H1 (cell line): ENCODE results near the gene LNX2. TPM values are rescaled to one million over a fixed set of nuclear protein-coding genes. Genes with fewer than 3 reads are reported as not detected.

Experiments
- CTCF ChIA-PET: fragments of 300-600 bp; sonication (Branson Sonifier 250); formaldehyde crosslinking; loops from one replicate; lab custom pipeline; 2021; ENCODE audit not compliant: partially characterized antibody; lab: Charles Lee
- POLR2A ChIA-PET: fragments of 300-600 bp; sonication (Branson Sonifier 250); formaldehyde crosslinking; loops from one replicate; lab custom pipeline; 2021; ENCODE audit warnings: inconsistent platforms; ENCODE audit not compliant: partially characterized antibody; lab: Charles Lee
- DNase-seq, 2 experiments: peaks; one replicate each; pipeline versions ENCODE4 v3.0.0 to v3.0.0-alpha.2; 2010 to 2022; ENCODE audit warnings: low spot score in 2 of 2, low read depth in 1 of 2, mixed read lengths in 1 of 2
- FAIRE-seq: peaks from 2 replicates; lab custom pipeline; 2011; peaks lifted over from hg19 to GRCh38; lab: Jason Lieb, UNC
- H2AFZ ChIP-seq: 2 replicates; pipeline ENCODE4 v1.8.1; 2012; ENCODE audit warnings: low read length, inconsistent platforms
- H2AK5ac ChIP-seq: 2 replicates; pipeline ENCODE4 v1.6.1; 2013; ENCODE audit warnings: low read depth, low read length
- H2BK120ac ChIP-seq: replicated peaks from 2 replicates; pipeline ENCODE3; 2013; ENCODE audit warnings: low read depth, low read length, inconsistent platforms
- H2BK12ac ChIP-seq: 2 replicates; pipeline ENCODE4 v1.6.1; 2013; ENCODE audit warnings: low read depth, low read length
- H2BK15ac ChIP-seq: 2 replicates; pipeline ENCODE4 v1.6.1; 2013; ENCODE audit warnings: low read length
- H2BK20ac ChIP-seq: 2 replicates; pipeline ENCODE4 v1.6.1; 2013; ENCODE audit warnings: low read length
- H2BK5ac ChIP-seq: 2 replicates; pipeline ENCODE4 v1.6.1; 2013; ENCODE audit warnings: low read depth, low read length
- H3K14ac ChIP-seq: 2 replicates; pipeline ENCODE4 v1.6.1; 2013; ENCODE audit warnings: inconsistent platforms; ENCODE audit not compliant: insufficient read length
- H3K18ac ChIP-seq: 2 replicates; pipeline ENCODE4 v1.6.1; 2013; ENCODE audit warnings: low read length; ENCODE audit errors: extremely low read depth
- H3K23ac ChIP-seq: 2 replicates; pipeline ENCODE4 v1.6.1; 2013; ENCODE audit warnings: inconsistent platforms; ENCODE audit not compliant: insufficient read length
- H3K23me2 ChIP-seq: 2 replicates; pipeline ENCODE4 v1.6.1; 2013; ENCODE audit warnings: low read depth, low read length
- H3K27ac ChIP-seq: 2 replicates; pipeline ENCODE4 v1.6.1; 2011; ENCODE audit warnings: low read depth, low read length, inconsistent platforms
- H3K27me3 ChIP-seq, 4 experiments: replicated peaks in 1 of 4; 1 replicate in 1 of 4; 2 replicates in 3 of 4; pipeline versions ENCODE4 v1.6.1 to v1.8.1; 2011 to 2013; ENCODE audit warnings: low read length in 3 of 4, mild to moderate bottlenecking in 3 of 4, inconsistent platforms in 2 of 4, mixed read lengths in 2 of 4, moderate library complexity in 1 of 4; ENCODE audit not compliant: control insufficient read depth in 3 of 4, insufficient read depth in 3 of 4; ENCODE audit errors: extremely low read depth in 1 of 4
- H3K36me3 ChIP-seq, 4 experiments: 2 replicates each; pipeline versions ENCODE4 v1.6.1 to v1.8.1; 2011 to 2013; ENCODE audit warnings: mild to moderate bottlenecking in 4 of 4, low read length in 3 of 4, moderate library complexity in 2 of 4, control low read depth in 1 of 4, inconsistent platforms in 1 of 4; ENCODE audit not compliant: insufficient read depth in 4 of 4, control insufficient read depth in 2 of 4
- H3K4ac ChIP-seq: replicated peaks from 2 replicates; pipeline ENCODE3; 2013; ENCODE audit warnings: low read length, low read depth, mixed read lengths, inconsistent platforms; ENCODE audit not compliant: insufficient read length
- H3K4me1 ChIP-seq, 4 experiments: replicated peaks in 1 of 4; 1 replicate in 1 of 4; 2 replicates in 3 of 4; pipeline versions ENCODE4 v1.6.1 to v1.8.1; 2011 to 2013; ENCODE audit warnings: low read length in 3 of 4, inconsistent platforms in 2 of 4, mixed read lengths in 1 of 4; ENCODE audit not compliant: insufficient read depth in 4 of 4, control insufficient read depth in 3 of 4
- H3K4me2 ChIP-seq, 2 experiments: 2 replicates each; pipeline versions ENCODE4 v1.6.1 to v1.8.1; 2011 to 2013; ENCODE audit warnings: low read depth in 2 of 2, low read length in 2 of 2, control low read depth in 1 of 2, inconsistent platforms in 1 of 2, mild to moderate bottlenecking in 1 of 2; ENCODE audit not compliant: insufficient read depth in 1 of 2
- H3K4me3 ChIP-seq, 4 experiments: fragments of 200-600, 300-600 bp in 1 of 4; sonication (generic), shearing (Covaris generic), sonication (Bioruptor Twin) in 1 of 4; 2 replicates each; pipeline versions ENCODE4 v1.5.1 to v1.8.1; 2011 to 2016; ENCODE audit warnings: low read length in 4 of 4, low read depth in 3 of 4, control low read depth in 2 of 4, inconsistent platforms in 2 of 4, mild to moderate bottlenecking in 2 of 4, mixed read lengths in 1 of 4, moderate library complexity in 1 of 4; ENCODE audit not compliant: insufficient read depth in 2 of 4; ENCODE audit errors: extremely low read depth in 1 of 4
- H3K56ac ChIP-seq: replicated peaks from 2 replicates; pipeline ENCODE3; 2013; ENCODE audit warnings: low read depth, mild to moderate bottlenecking, mixed read lengths, low read length, inconsistent platforms; ENCODE audit not compliant: insufficient read length
- H3K79me1 ChIP-seq: 2 replicates; pipeline ENCODE4 v1.6.1; 2013; ENCODE audit warnings: low read depth, low read length, control low read depth
- H3K79me2 ChIP-seq, 2 experiments: 2 replicates each; pipeline versions ENCODE4 v1.6.1 to v1.8.1; 2012 to 2013; ENCODE audit warnings: low read length in 2 of 2, mild to moderate bottlenecking in 2 of 2, inconsistent platforms in 1 of 2; ENCODE audit not compliant: insufficient read depth in 2 of 2, control insufficient read depth in 1 of 2
- H3K9ac ChIP-seq, 4 experiments: replicated peaks in 1 of 4; 1 replicate in 1 of 4; 2 replicates in 3 of 4; pipeline versions ENCODE4 v1.6.1 to v1.8.1; 2011 to 2013; ENCODE audit warnings: low read depth in 3 of 4, low read length in 3 of 4, control low read depth in 2 of 4, mild to moderate bottlenecking in 2 of 4, moderate library complexity in 2 of 4, inconsistent platforms in 1 of 4; ENCODE audit errors: extremely low read depth in 1 of 4
- H3K9me3 ChIP-seq, 2 experiments: 2 replicates each; pipeline versions ENCODE4 v1.6.1 to v1.8.1; 2012 to 2013; ENCODE audit warnings: mild to moderate bottlenecking in 2 of 2, moderate library complexity in 2 of 2, control low read depth in 1 of 2, inconsistent platforms in 1 of 2, low read depth in 1 of 2, low read length in 1 of 2, mixed read lengths in 1 of 2; ENCODE audit not compliant: insufficient read depth in 2 of 2
- H4K20me1 ChIP-seq, 2 experiments: replicated peaks in 1 of 2; 2 replicates each; pipeline versions ENCODE3 to v1.8.1; 2011 to 2013; ENCODE audit warnings: inconsistent platforms in 2 of 2, low read length in 2 of 2, mild to moderate bottlenecking in 1 of 2; ENCODE audit not compliant: insufficient read depth in 2 of 2, control insufficient read depth in 1 of 2
- H4K5ac ChIP-seq: 2 replicates; pipeline ENCODE4 v1.6.1; 2013; ENCODE audit warnings: low read length, low read depth, mixed read lengths, inconsistent platforms; ENCODE audit not compliant: insufficient read length
- H4K8ac ChIP-seq: 2 replicates; pipeline ENCODE4 v1.8.0; 2013; ENCODE audit warnings: mild to moderate bottlenecking, moderate library complexity, low read length, inconsistent platforms; ENCODE audit not compliant: insufficient read depth; ENCODE audit errors: extremely low read depth
- H4K91ac ChIP-seq: replicated peaks from 2 replicates; pipeline ENCODE3; 2013; ENCODE audit warnings: low read length, mixed read lengths, inconsistent platforms; ENCODE audit not compliant: insufficient read length
- WGBS, 2 experiments: shearing (Covaris generic) in 1 of 2; methylation state at CpG; one replicate each; pipeline versions ENCODE4 v1.1.6 to v1.1.7; 2013 to 2015; ENCODE audit warnings: low lambda C conversion rate in 2 of 2, mixed read lengths in 2 of 2, inconsistent platforms in 1 of 2, low coverage in 1 of 2, missing lambda C conversion rate in 1 of 2; ENCODE audit not compliant: insufficient replicate concordance in 2 of 2, insufficient coverage in 1 of 2, insufficient read length in 1 of 2; ENCODE audit errors: extremely low coverage in 1 of 2, missing lambda C conversion rate in 1 of 2; 5-methylcytosine and 5-hydroxymethylcytosine counted together
- polyA plus RNA-seq, 7 experiments: library from polyadenylated mRNA; depleted of rRNA in 3 of 7; stranded (reverse) in 5 of 7; unstranded in 2 of 7; fragments of >200 nt in 5 of 7; fragments of 200-250 nt in 2 of 7; gene quantifications; 1 replicate in 5 of 7; 2 replicates in 1 of 7; 4 replicates in 1 of 7; pipeline versions ENCODE4 v1.2.1 to v1.2.3, GENCODE V29; 2011 to 2013; ENCODE audit warnings: missing spikeins in 2 of 7, mixed read lengths in 2 of 7
- total RNA-seq: library from RNA; stranded (reverse); fragmentation: NEBNext Ultra II Directional; extraction: Animal tissue kit (Norgen Biotek cat#: 25700); gene quantifications from 2 replicates; pipeline ENCODE4 v1.2.1, GENCODE V29; 2021
- TF ChIP-seq, protein P1 (sequence below): IDR thresholded peaks from 2 replicates; pipeline ENCODE4 v1.6.1; 2012; ENCODE audit warnings: inconsistent platforms

Gene LNX2
- total and polyA plus RNA-seq, 2 of the 8 experiments (the other 6 are each of a cell fraction or from before 2014, with no cell fraction given): 6.4 to 13.9 TPM

DNA sequence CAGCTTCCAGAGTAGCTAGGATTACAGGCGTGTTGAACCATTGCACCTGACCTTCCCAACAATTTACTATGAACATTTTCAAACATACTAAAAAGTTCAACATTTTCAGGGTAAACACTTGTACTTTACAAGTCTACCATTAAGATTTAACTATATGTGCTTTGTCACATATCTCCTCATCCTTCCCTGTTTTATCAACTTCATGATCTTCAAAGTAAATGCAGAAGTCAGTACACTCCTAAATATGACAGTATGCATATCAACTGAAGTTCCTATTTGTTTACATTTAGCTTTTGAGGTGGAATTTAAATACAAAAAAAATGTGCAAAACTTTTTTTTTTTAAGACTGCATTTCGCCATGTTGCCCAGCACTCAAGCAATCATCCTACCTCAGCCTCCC lies 18.5 kb downstream of the LNX2 start:
- CTCF ChIA-PET: interaction anchor here (0.6 kb wide), 1 partner anchor 37 kb away, joined by 5 read pairs; no protein-coding TSS in a partner anchor
- TF ChIP-seq, protein P1, sequence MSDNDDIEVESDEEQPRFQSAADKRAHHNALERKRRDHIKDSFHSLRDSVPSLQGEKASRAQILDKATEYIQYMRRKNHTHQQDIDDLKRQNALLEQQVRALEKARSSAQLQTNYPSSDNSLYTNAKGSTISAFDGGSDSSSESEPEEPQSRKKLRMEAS: no peak

More for the DNA sequence above, 18.5 kb downstream of the LNX2 start:
- H3K4me2 ChIP-seq: no peak overlapping the region
- no peak overlapping the region for H3K4me3 ChIP-seq
- no peak overlapping the region for H2BK15ac ChIP-seq
- no peaks in the 10 kb centered on the region for H3K23me2 ChIP-seq
- H3K56ac ChIP-seq: no peak overlapping the region
- no peaks in the 10 kb centered on the region for H3K27me3 ChIP-seq
- no peak overlapping the region for H3K4ac ChIP-seq
- H4K91ac ChIP-seq: no peak overlapping the region
- no peak overlapping the region for H3K9ac ChIP-seq
- no peak overlapping the region for H2BK20ac ChIP-seq
- POLR2A ChIA-PET: interaction anchor here (1.9 kb wide), 1 partner anchor 19 kb away, joined by 6 read pairs; the partner anchor contains the start of gene LNX2
- no peak overlapping the region for H3K23ac ChIP-seq
- H3K14ac ChIP-seq: no peak overlapping the region
- H3K36me3 ChIP-seq: no peaks in the 10 kb centered on the region
- H3K79me2 ChIP-seq: peaks cover 0 to 79% of the 10 kb centered on the region in 2 experiments; a peak in 3 of 4 replicates
- H2BK120ac ChIP-seq: no peak overlapping the region
- H3K27ac ChIP-seq: no peak overlapping the region
- 0 out of 2 replicates have a peak, but pooled peaks cover 5% of the 10 kb centered on the region for H3K79me1 ChIP-seq
- H4K5ac ChIP-seq: no peak overlapping the region
- H2BK12ac ChIP-seq: no peak overlapping the region
- no peak overlapping the region for H2AK5ac ChIP-seq
- DNase-seq (no peak), FAIRE-seq (no peak)
- no peak overlapping the region for H2BK5ac ChIP-seq
- H3K9me3 ChIP-seq: no peaks in the 10 kb centered on the region
- H4K20me1 ChIP-seq: peaks cover 0 to 8% of the 10 kb centered on the region in 2 experiments
- no peak overlapping the region for H3K18ac ChIP-seq
- WGBS, 2 experiments: 94% methylated on average over 2 of the region's 2 CpGs; no CpG with 5 or more reads in 1 of the 2 experiments
- H4K8ac ChIP-seq: no peak overlapping the region
- H2AFZ ChIP-seq: no peak overlapping the region
- peaks cover 0 to 3% (median 1%) of the 10 kb centered on the region in 4 experiments; a peak in 3 of 7 replicates for H3K4me1 ChIP-seq
